HEK293 (cell line): ENCODE results near the gene CCDC12.

Experiments used
- CTCF ChIA-PET: fragments of 350-600 bp; formaldehyde crosslinking; extraction: SDS; loops from one replicate; lab custom pipeline; 2021; ENCODE audit warnings: antibody characterized with exemption; lab: Yijun Ruan, JAX
- POLR2A ChIA-PET: fragments of 300-600 bp; formaldehyde crosslinking; extraction: SDS; loops from one replicate; lab custom pipeline; 2020; ENCODE audit warnings: antibody characterized with exemption, inconsistent platforms; lab: Yijun Ruan, JAX
- H3K27ac ChIP-seq: fragments of 200-500 bp; sonication (Bioruptor generic); 2 replicates; pipeline ENCODE4 v1.5.1; 2014; ENCODE audit warnings: low read depth, low read length, control low read depth, inconsistent platforms; ENCODE audit errors: extremely low read depth
- H3K36me3 ChIP-seq, 2 experiments: fragments of 200-500 bp in 1 of 2; sonication (Bioruptor generic) in 1 of 2; 1 replicate in 1 of 2; 2 replicates in 1 of 2; pipeline ENCODE4 v1.5.1; 2014 to 2017; ENCODE audit warnings: inconsistent platforms in 2 of 2, low read length in 2 of 2; ENCODE audit not compliant: control insufficient read depth in 2 of 2, insufficient read depth in 1 of 2
- H3K4me1 ChIP-seq: fragments of 200-500 bp; sonication (Bioruptor generic); 2 replicates; pipeline ENCODE4 v1.5.1; 2014; ENCODE audit warnings: mild to moderate bottlenecking, low read length, inconsistent platforms; ENCODE audit not compliant: control insufficient read depth, insufficient read depth
- H3K4me3 ChIP-seq: 2 replicates; pipeline ENCODE4 v1.5.1; 2011; ENCODE audit warnings: low read depth, mild to moderate bottlenecking, control low read depth, low read length, moderate library complexity
- H3K9me3 ChIP-seq: fragments of 200-500 bp; sonication (Bioruptor generic); 2 replicates; pipeline ENCODE4 v1.5.1; 2014; ENCODE audit warnings: low read depth, low read length, inconsistent platforms; ENCODE audit not compliant: control insufficient read depth, insufficient read depth
- BCL11A ChIP-seq: fragments of 450-650 bp; formaldehyde crosslinking; IDR thresholded peaks from 2 replicates; pipeline ENCODE4 v1.5.1; 2016; ENCODE audit warnings: low read depth, missing biosample characterization, missing genetic modification characterization
- HOXA7 ChIP-seq: sonication (generic); formaldehyde crosslinking; IDR thresholded peaks from 2 replicates; pipeline ENCODE4 v1.8.1; 2022; ENCODE audit warnings: missing genetic modification reagents, borderline replicate concordance
- HOXC10 ChIP-seq: sonication (generic); formaldehyde crosslinking; IDR thresholded peaks from 2 replicates; pipeline ENCODE4 v1.8.1; 2023; ENCODE audit warnings: mild to moderate bottlenecking, missing genetic modification reagents
- KLF1 ChIP-seq: fragments of 450-650 bp; formaldehyde crosslinking; IDR thresholded peaks from 2 replicates; pipeline ENCODE4 v1.5.1; 2016; ENCODE audit warnings: missing biosample characterization, missing genetic modification characterization
- MEIS1 ChIP-seq: sonication (generic); formaldehyde crosslinking; IDR thresholded peaks from 2 replicates; pipeline ENCODE4 v1.8.1; 2022; ENCODE audit warnings: missing genetic modification reagents, mild to moderate bottlenecking, borderline replicate concordance
- PRDM10 ChIP-seq: fragments of 450-650 bp; formaldehyde crosslinking; IDR thresholded peaks from 2 replicates; pipeline ENCODE4 v1.5.1; 2016; ENCODE audit warnings: missing biosample characterization, missing genetic modification characterization
- PRDM4 ChIP-seq: fragments of 450-650 bp; formaldehyde crosslinking; IDR thresholded peaks from 2 replicates; pipeline ENCODE4 v1.5.1; 2017; ENCODE audit warnings: missing biosample characterization, missing genetic modification characterization
- ZBTB7A ChIP-seq: fragments of 450-650 bp; formaldehyde crosslinking; IDR thresholded peaks from 2 replicates; pipeline ENCODE4 v1.5.1; 2016; ENCODE audit warnings: low read depth, missing biosample characterization, missing genetic modification characterization
- ZFHX2 ChIP-seq: fragments of 450-650 bp; formaldehyde crosslinking; conservative IDR thresholded peaks from 2 replicates; pipeline ENCODE4 v1.5.1; 2016; ENCODE audit warnings: missing biosample characterization, missing genetic modification characterization
- ZNF221 ChIP-seq: fragments of 450-650 bp; formaldehyde crosslinking; IDR thresholded peaks from 2 replicates; pipeline ENCODE4 v1.5.1; 2017; ENCODE audit warnings: missing biosample characterization, missing genetic modification characterization, borderline replicate concordance
- ZNF248 ChIP-seq: fragments of 450-650 bp; formaldehyde crosslinking; IDR thresholded peaks from 2 replicates; pipeline ENCODE4 v1.5.1; 2017; ENCODE audit warnings: missing biosample characterization, missing genetic modification characterization
- ZNF292 ChIP-seq: fragments of 450-650 bp; formaldehyde crosslinking; IDR thresholded peaks from 2 replicates; pipeline ENCODE4 v1.5.1; 2016; ENCODE audit warnings: low read depth, missing biosample characterization, missing genetic modification characterization, borderline replicate concordance
- ZNF324 ChIP-seq: fragments of 450-650 bp; formaldehyde crosslinking; IDR thresholded peaks from 2 replicates; pipeline ENCODE4 v1.5.1; 2016; ENCODE audit warnings: missing biosample characterization, missing genetic modification characterization
- ZNF335 ChIP-seq: fragments of 450-650 bp; formaldehyde crosslinking; conservative IDR thresholded peaks from 2 replicates; pipeline ENCODE4 v1.5.1; 2016; ENCODE audit warnings: missing biosample characterization, missing genetic modification characterization
- ZNF473 ChIP-seq: fragments of 450-650 bp; formaldehyde crosslinking; IDR thresholded peaks from 2 replicates; pipeline ENCODE4 v1.5.1; 2017; ENCODE audit warnings: missing biosample characterization, missing genetic modification characterization
- ZNF514 ChIP-seq: fragments of 450-650 bp; formaldehyde crosslinking; IDR thresholded peaks from 2 replicates; pipeline ENCODE4 v1.5.1; 2016; ENCODE audit warnings: missing biosample characterization, missing genetic modification characterization
- ZNF624 ChIP-seq: fragments of 450-650 bp; formaldehyde crosslinking; IDR thresholded peaks from 2 replicates; pipeline ENCODE4 v1.5.1; 2017; ENCODE audit warnings: missing biosample characterization, missing genetic modification characterization
- ZNF677 ChIP-seq: fragments of 450-650 bp; IDR thresholded peaks from 2 replicates; pipeline ENCODE4 v1.5.0; 2018; ENCODE audit warnings: missing biosample characterization, mild to moderate bottlenecking, missing genetic modification characterization, moderate library complexity
- ZNF837 ChIP-seq: fragments of 450-650 bp; formaldehyde crosslinking; IDR thresholded peaks from 2 replicates; pipeline ENCODE4 v1.5.1; 2016; ENCODE audit warnings: missing biosample characterization, missing genetic modification characterization
- TF ChIP-seq, protein P1 (sequence below): fragments of 450-650 bp; formaldehyde crosslinking; IDR thresholded peaks from 2 replicates; pipeline ENCODE4 v1.5.0; 2017; ENCODE audit warnings: missing biosample characterization, missing genetic modification characterization, borderline replicate concordance
- TF ChIP-seq, protein P2 (sequence below): fragments of 450-650 bp; formaldehyde crosslinking; IDR thresholded peaks from 2 replicates; pipeline ENCODE4 v1.5.1; 2016; ENCODE audit warnings: missing biosample characterization, missing genetic modification characterization
- TF ChIP-seq, protein P3 (sequence below): fragments of 450-650 bp; formaldehyde crosslinking; IDR thresholded peaks from 2 replicates; pipeline ENCODE4 v1.5.1; 2016; ENCODE audit warnings: missing biosample characterization, missing genetic modification characterization

Gene CCDC12

GRCh38 chr3:46971742-46972141 lies 4.8 kb downstream of the CCDC12 start:
- H3K36me3 ChIP-seq, result peaks cover 0 to 47% of the 10 kb centered on the region in 2 experiments; a peak in 1 of 3 replicates
- TF ChIP-seq BCL11A (tag by site-specific recombination) (no peak), HOXA7 (no peak), ZNF473 (tag by site-specific recombination) (no peak), KLF1 (no peak), ZFHX2 (no peak), ZNF248 (tag by site-specific recombination) (no peak), HOXC10 (CRISPR knock-in tag) (no peak), PRDM4 (tag by site-specific recombination) (no peak), ZNF324 (no peak)
- TF ChIP-seq, protein P1, sequence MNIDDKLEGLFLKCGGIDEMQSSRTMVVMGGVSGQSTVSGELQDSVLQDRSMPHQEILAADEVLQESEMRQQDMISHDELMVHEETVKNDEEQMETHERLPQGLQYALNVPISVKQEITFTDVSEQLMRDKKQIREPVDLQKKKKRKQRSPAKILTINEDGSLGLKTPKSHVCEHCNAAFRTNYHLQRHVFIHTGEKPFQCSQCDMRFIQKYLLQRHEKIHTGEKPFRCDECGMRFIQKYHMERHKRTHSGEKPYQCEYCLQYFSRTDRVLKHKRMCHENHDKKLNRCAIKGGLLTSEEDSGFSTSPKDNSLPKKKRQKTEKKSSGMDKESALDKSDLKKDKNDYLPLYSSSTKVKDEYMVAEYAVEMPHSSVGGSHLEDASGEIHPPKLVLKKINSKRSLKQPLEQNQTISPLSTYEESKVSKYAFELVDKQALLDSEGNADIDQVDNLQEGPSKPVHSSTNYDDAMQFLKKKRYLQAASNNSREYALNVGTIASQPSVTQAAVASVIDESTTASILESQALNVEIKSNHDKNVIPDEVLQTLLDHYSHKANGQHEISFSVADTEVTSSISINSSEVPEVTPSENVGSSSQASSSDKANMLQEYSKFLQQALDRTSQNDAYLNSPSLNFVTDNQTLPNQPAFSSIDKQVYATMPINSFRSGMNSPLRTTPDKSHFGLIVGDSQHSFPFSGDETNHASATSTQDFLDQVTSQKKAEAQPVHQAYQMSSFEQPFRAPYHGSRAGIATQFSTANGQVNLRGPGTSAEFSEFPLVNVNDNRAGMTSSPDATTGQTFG (tag by site-specific recombination), result no peak
- CTCF ChIA-PET, result no interaction called here
- H3K9me3 ChIP-seq, result no peaks in the 10 kb centered on the region
- no peak overlapping the region for H3K27ac ChIP-seq
- POLR2A ChIA-PET, result no interaction called here
- no peak overlapping the region for H3K4me3 ChIP-seq
- H3K4me1 ChIP-seq, result no peaks in the 10 kb centered on the region

DNA sequence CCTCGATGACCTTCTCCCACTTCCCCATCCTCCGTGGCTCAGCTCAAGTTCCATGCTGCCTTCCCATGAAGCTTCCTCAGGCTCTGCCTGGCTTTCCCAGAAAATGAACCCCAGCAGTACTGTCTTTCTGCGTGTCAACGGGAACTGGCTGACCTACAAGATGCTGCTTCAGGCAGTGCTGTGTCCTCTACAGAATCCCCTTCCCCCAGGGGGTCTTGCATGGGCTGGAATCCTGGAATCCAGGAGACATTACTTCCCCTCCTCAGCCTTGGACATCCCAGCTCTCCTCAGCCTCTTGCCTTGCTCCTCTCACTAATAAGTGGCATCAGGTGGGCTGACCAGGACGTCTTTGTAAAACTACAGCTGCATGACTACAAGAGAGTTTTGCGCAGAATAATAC lies 5.4 kb downstream of the CCDC12 start:
- Histone ChIP-seq H3K36me3 (peaks cover 0 to 47% of the 10 kb centered on the region in 2 experiments; a peak in 1 of 3 replicates), H3K27ac (no peak overlapping the region), H3K9me3 (no peaks in the 10 kb centered on the region), H3K4me3 (no peak overlapping the region), H3K4me1 (no peaks in the 10 kb centered on the region)
- CTCF ChIA-PET, result no interaction called here
- POLR2A ChIA-PET, result no interaction called here
- TF ChIP-seq ZNF624 (tag by site-specific recombination) (no peak), ZNF677 (tag by site-specific recombination) (no peak), ZNF292 (tag by site-specific recombination) (no peak), MEIS1 (no peak), ZBTB7A (tag by site-specific recombination) (no peak), ZNF837 (no peak), ZNF221 (tag by site-specific recombination) (no peak), PRDM10 (tag by site-specific recombination) (no peak), ZNF514 (tag by site-specific recombination) (no peak), ZNF335 (no peak)
- TF ChIP-seq, protein P2, sequence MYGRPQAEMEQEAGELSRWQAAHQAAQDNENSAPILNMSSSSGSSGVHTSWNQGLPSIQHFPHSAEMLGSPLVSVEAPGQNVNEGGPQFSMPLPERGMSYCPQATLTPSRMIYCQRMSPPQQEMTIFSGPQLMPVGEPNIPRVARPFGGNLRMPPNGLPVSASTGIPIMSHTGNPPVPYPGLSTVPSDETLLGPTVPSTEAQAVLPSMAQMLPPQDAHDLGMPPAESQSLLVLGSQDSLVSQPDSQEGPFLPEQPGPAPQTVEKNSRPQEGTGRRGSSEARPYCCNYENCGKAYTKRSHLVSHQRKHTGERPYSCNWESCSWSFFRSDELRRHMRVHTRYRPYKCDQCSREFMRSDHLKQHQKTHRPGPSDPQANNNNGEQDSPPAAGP (tag by site-specific recombination), result no peak
- TF ChIP-seq, protein P3, sequence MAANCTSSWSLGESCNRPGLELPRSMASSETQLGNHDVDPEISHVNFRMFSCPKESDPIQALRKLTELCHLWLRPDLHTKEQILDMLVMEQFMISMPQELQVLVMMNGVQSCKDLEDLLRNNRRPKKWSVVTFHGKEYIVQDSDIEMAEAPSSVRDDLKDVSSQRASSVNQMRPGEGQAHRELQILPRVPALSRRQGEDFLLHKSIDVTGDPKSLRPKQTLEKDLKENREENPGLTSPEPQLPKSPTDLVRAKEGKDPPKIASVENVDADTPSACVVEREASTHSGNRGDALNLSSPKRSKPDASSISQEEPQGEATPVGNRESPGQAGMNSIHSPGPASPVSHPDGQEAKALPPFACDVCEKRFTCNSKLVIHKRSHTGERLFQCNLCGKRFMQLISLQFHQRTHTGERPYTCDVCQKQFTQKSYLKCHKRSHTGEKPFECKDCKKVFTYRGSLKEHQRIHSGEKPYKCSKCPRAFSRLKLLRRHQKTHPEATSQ, result no peak
